Thymus (tissue), 11 donors: Measurements from ENCODE around the gene AACS. TPM values are rescaled to one million over a fixed set of nuclear protein-coding genes. Genes with fewer than 3 reads are reported as not detected.

Experiments used
- DNase-seq, 9 donors: peaks; one replicate each; pipeline ENCODE4 v3.0.0-alpha.2; 2013; ENCODE audit warnings: low spot score in 9 of 9, low read depth in 6 of 9, missing footprints in 1 of 9
- H3K27ac ChIP-seq, 2 donors: one replicate each; pipeline ENCODE4 v1.5.1; 2013; ENCODE audit warnings: control low read depth in 1 of 2, low read depth in 1 of 2, low read length in 1 of 2, mild to moderate bottlenecking in 1 of 2, moderate library complexity in 1 of 2
- H3K27me3 ChIP-seq, 2 donors: one replicate each; pipeline ENCODE4 v1.5.1; 2013; ENCODE audit warnings: low read length in 1 of 2; ENCODE audit not compliant: control insufficient read depth in 2 of 2, insufficient read depth in 1 of 2
- H3K36me3 ChIP-seq, 2 donors: one replicate each; pipeline ENCODE4 v1.5.1; 2013; ENCODE audit warnings: low read length in 1 of 2, mild to moderate bottlenecking in 1 of 2, moderate library complexity in 1 of 2; ENCODE audit not compliant: control insufficient read depth in 2 of 2, insufficient read depth in 2 of 2
- H3K4me1 ChIP-seq, 2 donors: one replicate each; pipeline ENCODE4 v1.5.1; 2013; ENCODE audit warnings: low read length in 2 of 2; ENCODE audit not compliant: control insufficient read depth in 2 of 2, insufficient read depth in 2 of 2
- H3K4me3 ChIP-seq, 2 donors: one replicate each; pipeline ENCODE4 v1.5.1; 2013; ENCODE audit warnings: low read length in 2 of 2, control low read depth in 1 of 2, mild to moderate bottlenecking in 1 of 2
- H3K9me3 ChIP-seq, 2 donors: one replicate each; pipeline ENCODE4 v1.5.1; 2013; ENCODE audit warnings: low read length in 1 of 2, mild to moderate bottlenecking in 1 of 2; ENCODE audit not compliant: control insufficient read depth in 2 of 2, insufficient read depth in 1 of 2
- WGBS: extraction: QIAGEN DNeasy Blood & Tissue Kit; methylation state at CpG from one replicate; pipeline ENCODE4 v1.1.7; 2013; 5-methylcytosine and 5-hydroxymethylcytosine counted together
- polyA plus RNA-seq: library from polyadenylated mRNA; stranded (reverse); fragments of 200-250 nt; gene quantifications from one replicate; pipeline ENCODE4 v1.2.3, GENCODE V29; 2013
- total RNA-seq: library from RNA; stranded (reverse); fragments of 120-200 nt; gene quantifications from one replicate; pipeline ENCODE4 v1.2.4, GENCODE V29; 2013
- donor health status: healthy.

Gene AACS
- total and polyA plus RNA-seq, 2 donors = 10.2 to 17.0 TPM

GRCh38 chr12:125160281-125160955 lies 95.2 kb downstream of the AACS start:
- Histone ChIP-seq H3K27ac (no peak overlapping the region), H3K27me3 (no peaks in the 10 kb centered on the region), H3K4me1 (no peaks in the 10 kb centered on the region), H3K36me3 (no peaks in the 10 kb centered on the region), H3K4me3 (no peak overlapping the region), H3K9me3 (no peaks in the 10 kb centered on the region)
- DNase-seq = no peak
- 94% methylated on average over 9 of the region's 9 CpGs for WGBS

GRCh38 chr12:125161712-125162022 lies 96.4 kb downstream of the AACS start:
- no peak overlapping the region for H3K27ac ChIP-seq
- H3K9me3 ChIP-seq = peaks cover 0 to 3% of the 10 kb centered on the region in 2 donors
- WGBS = 78% methylated on average over 2 of the region's 2 CpGs
- H3K4me3 ChIP-seq = no peak overlapping the region
- no peaks in the 10 kb centered on the region for H3K36me3 ChIP-seq
- H3K4me1 ChIP-seq = no peaks in the 10 kb centered on the region
- no peak for DNase-seq
- H3K27me3 ChIP-seq = no peaks in the 10 kb centered on the region

- DNase-seq = no peak
- no peaks in the 10 kb centered on the region for H3K4me1 ChIP-seq
- H3K27ac ChIP-seq = no peak overlapping the region
- H3K36me3 ChIP-seq = no peaks in the 10 kb centered on the region
- WGBS = 93% methylated on average over 15 of the region's 15 CpGs
- no peak overlapping the region for H3K4me3 ChIP-seq
- H3K9me3 ChIP-seq = peaks cover 0 to 3% of the 10 kb centered on the region in 2 donors
- no peaks in the 10 kb centered on the region for H3K27me3 ChIP-seq
Observed at GRCh38 chr12:125162489-125163028, 97.3 kb downstream of the AACS start.

GRCh38 chr12:125163148-125163547 lies 97.9 kb downstream of the AACS start:
- Histone ChIP-seq H3K4me1 (no peaks in the 10 kb centered on the region), H3K27me3 (no peaks in the 10 kb centered on the region), H3K4me3 (no peak overlapping the region), H3K27ac (no peak overlapping the region), H3K36me3 (no peaks in the 10 kb centered on the region), H3K9me3 (peaks cover 0 to 3% of the 10 kb centered on the region in 2 donors)
- no peak for DNase-seq
- WGBS = 93% methylated on average over 12 of the region's 12 CpGs

GRCh38 chr12:125164541-125164940 lies 99.3 kb downstream of the AACS start:
- H3K36me3 ChIP-seq = no peaks in the 10 kb centered on the region
- no peaks in the 10 kb centered on the region for H3K27me3 ChIP-seq
- H3K9me3 ChIP-seq = peaks cover 0 to 3% of the 10 kb centered on the region in 2 donors
- H3K4me1 ChIP-seq = no peaks in the 10 kb centered on the region
- no peak overlapping the region for H3K4me3 ChIP-seq
- WGBS = 96% methylated on average over 8 of the region's 8 CpGs
- H3K27ac ChIP-seq = no peak overlapping the region
- no peak for DNase-seq

GRCh38 chr12:125166041-125166440 lies 100.8 kb downstream of the AACS start:
- Histone ChIP-seq H3K27me3 (no peaks in the 10 kb centered on the region), H3K4me1 (no peaks in the 10 kb centered on the region), H3K36me3 (no peaks in the 10 kb centered on the region), H3K4me3 (no peak overlapping the region), H3K27ac (no peak overlapping the region), H3K9me3 (peaks cover 0 to 3% of the 10 kb centered on the region in 2 donors)
- no peak for DNase-seq
- 97% methylated on average over 4 of the region's 4 CpGs for WGBS

- Histone ChIP-seq H3K27me3 (no peaks in the 10 kb centered on the region), H3K27ac (no peak overlapping the region), H3K36me3 (no peaks in the 10 kb centered on the region), H3K4me1 (no peaks in the 10 kb centered on the region), H3K9me3 (peaks cover 0 to 3% of the 10 kb centered on the region in 2 donors), H3K4me3 (no peak overlapping the region)
- no peak for DNase-seq
- 93% methylated on average over 3 of the region's 3 CpGs for WGBS
Observed at GRCh38 chr12:125167658-125168057, 102.4 kb downstream of the AACS start.

GRCh38 chr12:125169451-125169850 lies 104.2 kb downstream of the AACS start:
- H3K27me3 ChIP-seq = peaks cover 0 to under 1% of the 10 kb centered on the region in 2 donors
- 76% methylated on average over 2 of the region's 2 CpGs for WGBS
- H3K4me3 ChIP-seq = no peak overlapping the region
- H3K36me3 ChIP-seq = no peaks in the 10 kb centered on the region
- peaks cover 0 to 3% of the 10 kb centered on the region in 2 donors for H3K9me3 ChIP-seq
- H3K27ac ChIP-seq = no peak overlapping the region
- H3K4me1 ChIP-seq = no peaks in the 10 kb centered on the region
- no peak for DNase-seq

- Histone ChIP-seq H3K27me3 (peaks cover 0 to 2% of the 10 kb centered on the region in 2 donors), H3K36me3 (no peaks in the 10 kb centered on the region), H3K4me1 (no peaks in the 10 kb centered on the region), H3K4me3 (no peak overlapping the region), H3K27ac (no peak overlapping the region), H3K9me3 (peaks cover 0 to 3% of the 10 kb centered on the region in 2 donors)
- 92% methylated on average over 8 of the region's 8 CpGs for WGBS
- no peak for DNase-seq
Observed at GRCh38 chr12:125169870-125170269, 104.6 kb downstream of the AACS start.
